Peyer's patch (tissue), 4 donors: ENCODE data around the gene FGF9.

Source experiments
- POLR2A ChIP-seq, 2 donors: fragments of 450-650 bp; IDR thresholded peaks; one replicate each; pipeline ENCODE4 v1.5.1; 2017; ENCODE audit warnings: antibody characterized with exemption in 2 of 2, mild to moderate bottlenecking in 2 of 2, moderate library complexity in 2 of 2
- TF ChIP-seq, protein P1 (sequence below), 6 experiments: fragments of 450-650 bp in 4 of 6; fragments of 200-600 bp in 2 of 6; sonication (generic) in 1 of 6; IDR thresholded peaks; one replicate each; pipeline ENCODE4 v1.5.1; 2017 to 2019; ENCODE audit warnings: antibody characterized with exemption in 6 of 6, mild to moderate bottlenecking in 3 of 6, moderate library complexity in 1 of 6

DNA sequence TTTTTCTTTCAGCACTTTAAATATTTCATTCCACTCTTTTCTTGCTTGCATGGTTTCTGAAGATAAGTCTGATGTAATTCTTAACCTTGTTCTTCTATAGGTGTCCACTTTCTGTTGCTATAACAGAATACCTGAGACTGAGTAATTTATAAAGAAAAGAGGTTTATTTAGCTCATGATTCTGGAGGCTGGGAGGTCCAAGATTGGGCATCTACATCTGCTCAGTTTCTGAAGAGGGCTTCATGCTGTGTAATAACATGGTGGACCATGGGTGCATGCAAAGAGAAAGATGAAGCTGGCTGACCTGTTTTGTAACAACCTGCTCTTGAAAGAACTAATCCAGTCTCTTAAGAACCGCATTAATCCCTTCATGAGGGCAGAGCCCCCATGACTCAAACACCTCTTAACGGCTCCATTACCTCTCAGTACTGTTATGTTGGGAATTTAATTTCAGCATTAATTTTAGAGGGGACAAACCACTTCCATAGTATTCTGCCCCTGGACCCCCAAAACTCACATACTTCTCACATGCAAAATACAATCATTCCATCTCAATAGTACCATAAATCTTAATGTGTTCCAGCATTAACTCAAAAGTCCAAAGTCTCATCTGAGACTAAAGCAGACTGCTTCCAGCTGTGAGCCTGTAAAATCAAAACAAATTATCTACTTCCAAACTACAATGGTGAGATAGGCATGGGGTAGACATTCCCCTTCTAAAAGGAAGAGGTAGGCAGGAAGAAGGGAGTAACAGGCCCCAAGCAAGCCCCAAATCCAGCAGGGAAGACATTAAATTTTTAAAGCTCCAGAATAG is 9.6 kb upstream of the FGF9 start:
- TF ChIP-seq, protein P1, sequence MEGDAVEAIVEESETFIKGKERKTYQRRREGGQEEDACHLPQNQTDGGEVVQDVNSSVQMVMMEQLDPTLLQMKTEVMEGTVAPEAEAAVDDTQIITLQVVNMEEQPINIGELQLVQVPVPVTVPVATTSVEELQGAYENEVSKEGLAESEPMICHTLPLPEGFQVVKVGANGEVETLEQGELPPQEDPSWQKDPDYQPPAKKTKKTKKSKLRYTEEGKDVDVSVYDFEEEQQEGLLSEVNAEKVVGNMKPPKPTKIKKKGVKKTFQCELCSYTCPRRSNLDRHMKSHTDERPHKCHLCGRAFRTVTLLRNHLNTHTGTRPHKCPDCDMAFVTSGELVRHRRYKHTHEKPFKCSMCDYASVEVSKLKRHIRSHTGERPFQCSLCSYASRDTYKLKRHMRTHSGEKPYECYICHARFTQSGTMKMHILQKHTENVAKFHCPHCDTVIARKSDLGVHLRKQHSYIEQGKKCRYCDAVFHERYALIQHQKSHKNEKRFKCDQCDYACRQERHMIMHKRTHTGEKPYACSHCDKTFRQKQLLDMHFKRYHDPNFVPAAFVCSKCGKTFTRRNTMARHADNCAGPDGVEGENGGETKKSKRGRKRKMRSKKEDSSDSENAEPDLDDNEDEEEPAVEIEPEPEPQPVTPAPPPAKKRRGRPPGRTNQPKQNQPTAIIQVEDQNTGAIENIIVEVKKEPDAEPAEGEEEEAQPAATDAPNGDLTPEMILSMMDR (IDR thresholded peaks at IDR 0.05): no peak
- no peak for TF ChIP-seq POLR2A (IDR thresholded peaks at IDR 0.05)
